22Rv1 (cell line): ENCODE data around the gene SEMA5A.

ENCODE experiments used
- H3K27ac ChIP-seq: fragments of 450-650 bp; 2 replicates; pipeline ENCODE4 v1.5.1; 2017
- CTCF ChIP-seq: fragments of 450-650 bp; IDR thresholded peaks from 2 replicates; pipeline ENCODE4 v1.5.1; 2017; ENCODE audit warnings: mild to moderate bottlenecking
- ZFX ChIP-seq: fragments of 450-650 bp; IDR thresholded peaks from 2 replicates; pipeline ENCODE4 v1.6.1; 2017; ENCODE audit warnings: antibody characterized with exemption, borderline replicate concordance

The SEMA5A gene

GRCh38 chr5:9189681-9190080 lies 356.2 kb downstream of the SEMA5A start:
- no peak for TF ChIP-seq ZFX
- no peak for TF ChIP-seq CTCF
- H3K27ac ChIP-seq: no peak overlapping the region

GRCh38 chr5:9188956-9189355 lies 356.9 kb downstream of the SEMA5A start:
- TF ChIP-seq CTCF (no peak), ZFX (no peak)
- H3K27ac ChIP-seq: no peak overlapping the region

- TF ChIP-seq CTCF (no peak), ZFX (no peak)
- H3K27ac ChIP-seq: no peak overlapping the region
Measured at GRCh38 chr5:9188131-9188530, 357.7 kb downstream of the SEMA5A start.

- TF ChIP-seq ZFX (no peak), CTCF (no peak)
- H3K27ac ChIP-seq: no peak overlapping the region
Measured at GRCh38 chr5:9187614-9188013, 358.3 kb downstream of the SEMA5A start.

- TF ChIP-seq ZFX (no peak), CTCF (no peak)
- no peak overlapping the region for H3K27ac ChIP-seq
Measured at GRCh38 chr5:9186069-9186468, 359.8 kb downstream of the SEMA5A start.

GRCh38 chr5:9183992-9184391 lies 361.9 kb downstream of the SEMA5A start:
- TF ChIP-seq ZFX (no peak), CTCF (no peak)
- no peak overlapping the region for H3K27ac ChIP-seq

- TF ChIP-seq ZFX: no peak
- TF ChIP-seq CTCF: no peak
- H3K27ac ChIP-seq: no peak overlapping the region
Measured at GRCh38 chr5:9182899-9183695, 362.8 kb downstream of the SEMA5A start.
